ENCODE measurements around the gene WDFY4.

DNA sequence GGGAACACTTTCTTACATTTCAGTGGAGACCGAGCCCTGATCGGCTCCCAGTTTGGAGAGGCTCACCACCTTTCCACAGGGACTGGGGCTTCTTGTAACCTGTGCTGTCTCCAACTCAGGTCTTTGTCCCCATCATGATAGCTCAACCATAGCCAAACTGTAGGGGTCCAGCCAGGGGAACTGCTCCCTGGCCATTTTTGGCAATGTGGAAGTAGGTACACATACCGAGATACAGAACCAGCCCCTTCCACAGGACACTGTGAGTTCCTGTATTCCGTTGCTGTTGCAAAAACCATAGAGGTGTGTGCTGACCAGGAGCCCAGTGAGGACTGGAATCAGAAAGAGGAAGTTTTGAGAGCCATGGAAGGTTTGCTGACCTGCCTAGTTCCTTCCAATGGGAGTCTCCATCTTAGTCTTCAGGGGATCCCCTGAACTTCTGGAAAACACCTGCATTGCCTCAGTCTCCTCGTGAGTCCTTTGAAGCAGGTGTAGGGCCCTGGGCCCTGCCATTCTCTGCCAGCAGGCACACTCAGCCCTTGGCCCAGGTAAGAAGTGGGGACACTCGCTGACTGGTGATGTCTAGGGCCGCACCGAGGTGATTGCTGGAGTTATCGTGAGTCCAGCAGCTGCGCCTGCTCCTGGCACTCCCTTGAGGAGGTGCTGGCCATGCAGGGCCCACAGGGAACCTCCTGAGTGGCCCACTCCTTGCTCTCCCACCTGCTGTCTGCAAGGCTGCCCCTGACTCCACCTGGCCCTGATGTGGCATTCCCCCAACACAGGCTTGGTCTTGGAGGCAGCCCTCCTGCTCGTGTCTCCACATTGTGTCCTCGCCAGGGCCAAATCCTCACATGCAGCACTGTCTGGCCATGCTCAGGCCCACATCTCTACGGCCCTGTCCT, 11.2 kb downstream of the WDFY4 start:
- TF ChIP-seq, protein P1, sequence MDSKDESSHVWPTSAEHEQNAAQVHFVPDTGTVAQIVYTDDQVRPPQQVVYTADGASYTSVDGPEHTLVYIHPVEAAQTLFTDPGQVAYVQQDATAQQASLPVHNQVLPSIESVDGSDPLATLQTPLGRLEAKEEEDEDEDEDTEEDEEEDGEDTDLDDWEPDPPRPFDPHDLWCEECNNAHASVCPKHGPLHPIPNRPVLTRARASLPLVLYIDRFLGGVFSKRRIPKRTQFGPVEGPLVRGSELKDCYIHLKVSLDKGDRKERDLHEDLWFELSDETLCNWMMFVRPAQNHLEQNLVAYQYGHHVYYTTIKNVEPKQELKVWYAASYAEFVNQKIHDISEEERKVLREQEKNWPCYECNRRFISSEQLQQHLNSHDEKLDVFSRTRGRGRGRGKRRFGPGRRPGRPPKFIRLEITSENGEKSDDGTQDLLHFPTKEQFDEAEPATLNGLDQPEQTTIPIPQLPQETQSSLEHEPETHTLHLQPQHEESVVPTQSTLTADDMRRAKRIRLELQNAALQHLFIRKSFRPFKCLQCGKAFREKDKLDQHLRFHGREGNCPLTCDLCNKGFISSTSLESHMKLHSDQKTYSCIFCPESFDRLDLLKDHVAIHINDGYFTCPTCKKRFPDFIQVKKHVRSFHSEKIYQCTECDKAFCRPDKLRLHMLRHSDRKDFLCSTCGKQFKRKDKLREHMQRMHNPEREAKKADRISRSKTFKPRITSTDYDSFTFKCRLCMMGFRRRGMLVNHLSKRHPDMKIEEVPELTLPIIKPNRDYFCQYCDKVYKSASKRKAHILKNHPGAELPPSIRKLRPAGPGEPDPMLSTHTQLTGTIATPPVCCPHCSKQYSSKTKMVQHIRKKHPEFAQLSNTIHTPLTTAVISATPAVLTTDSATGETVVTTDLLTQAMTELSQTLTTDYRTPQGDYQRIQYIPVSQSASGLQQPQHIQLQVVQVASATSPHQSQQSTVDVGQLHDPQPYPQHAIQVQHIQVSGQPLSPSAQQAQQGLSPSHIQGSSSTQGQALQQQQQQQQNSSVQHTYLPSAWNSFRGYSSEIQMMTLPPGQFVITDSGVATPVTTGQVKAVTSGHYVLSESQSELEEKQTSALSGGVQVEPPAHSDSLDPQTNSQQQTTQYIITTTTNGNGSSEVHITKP (tag by site-specific recombination; IDR thresholded peaks at IDR 0.05) = no peak
- TF ChIP-seq, protein P2, sequence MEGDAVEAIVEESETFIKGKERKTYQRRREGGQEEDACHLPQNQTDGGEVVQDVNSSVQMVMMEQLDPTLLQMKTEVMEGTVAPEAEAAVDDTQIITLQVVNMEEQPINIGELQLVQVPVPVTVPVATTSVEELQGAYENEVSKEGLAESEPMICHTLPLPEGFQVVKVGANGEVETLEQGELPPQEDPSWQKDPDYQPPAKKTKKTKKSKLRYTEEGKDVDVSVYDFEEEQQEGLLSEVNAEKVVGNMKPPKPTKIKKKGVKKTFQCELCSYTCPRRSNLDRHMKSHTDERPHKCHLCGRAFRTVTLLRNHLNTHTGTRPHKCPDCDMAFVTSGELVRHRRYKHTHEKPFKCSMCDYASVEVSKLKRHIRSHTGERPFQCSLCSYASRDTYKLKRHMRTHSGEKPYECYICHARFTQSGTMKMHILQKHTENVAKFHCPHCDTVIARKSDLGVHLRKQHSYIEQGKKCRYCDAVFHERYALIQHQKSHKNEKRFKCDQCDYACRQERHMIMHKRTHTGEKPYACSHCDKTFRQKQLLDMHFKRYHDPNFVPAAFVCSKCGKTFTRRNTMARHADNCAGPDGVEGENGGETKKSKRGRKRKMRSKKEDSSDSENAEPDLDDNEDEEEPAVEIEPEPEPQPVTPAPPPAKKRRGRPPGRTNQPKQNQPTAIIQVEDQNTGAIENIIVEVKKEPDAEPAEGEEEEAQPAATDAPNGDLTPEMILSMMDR (tag by site-specific recombination; IDR thresholded peaks at IDR 0.05) = no peak

Data from HEK293 (cell line).